Neuronal stem cell (in vitro differentiated cells): ENCODE results near the gene IQGAP1. TPM values are rescaled to one million over a fixed set of nuclear protein-coding genes. Genes with fewer than 3 reads are reported as not detected.

Experiments used
- DNase-seq: peaks from one replicate; pipeline ENCODE4 v3.0.0-alpha.2; 2013; ENCODE audit warnings: low spot score
- H2AFZ ChIP-seq: one replicate; pipeline ENCODE4 v1.6.1; 2013; ENCODE audit warnings: mild to moderate bottlenecking, low read length, inconsistent platforms
- H2AK5ac ChIP-seq: 2 replicates; pipeline ENCODE4 v1.6.1; 2013; ENCODE audit warnings: low read depth, mild to moderate bottlenecking, inconsistent platforms, low read length, moderate library complexity, mixed read lengths
- H2BK120ac ChIP-seq: 2 replicates; pipeline ENCODE4 v1.6.1; 2013; ENCODE audit warnings: low read depth, mild to moderate bottlenecking, inconsistent platforms, low read length, moderate library complexity, mixed read lengths
- H2BK12ac ChIP-seq: one replicate; pipeline ENCODE4 v1.6.1; 2013; ENCODE audit warnings: low read length, inconsistent platforms
- H2BK15ac ChIP-seq: 2 replicates; pipeline ENCODE4 v1.6.1; 2013; ENCODE audit warnings: mild to moderate bottlenecking, low read length, inconsistent platforms, mixed read lengths
- H2BK5ac ChIP-seq: one replicate; pipeline ENCODE4 v1.6.1; 2013; ENCODE audit warnings: inconsistent platforms, mild to moderate bottlenecking, low read length, moderate library complexity
- H3K14ac ChIP-seq: one replicate; pipeline ENCODE4 v1.6.1; 2013; ENCODE audit warnings: low read length, inconsistent platforms
- H3K18ac ChIP-seq: 2 replicates; pipeline ENCODE4 v1.6.1; 2013; ENCODE audit warnings: low read length, inconsistent platforms
- H3K23ac ChIP-seq: 2 replicates; pipeline ENCODE4 v1.6.1; 2013; ENCODE audit warnings: low read depth, mild to moderate bottlenecking, mixed read lengths, low read length, inconsistent platforms; ENCODE audit not compliant: poor library complexity
- H3K27ac ChIP-seq: replicated peaks from 3 replicates; pipeline ENCODE4 v1.5.1; 2013; ENCODE audit warnings: low read length, inconsistent platforms
- H3K27me3 ChIP-seq, 3 experiments: 2 replicates each; pipeline ENCODE4 v1.6.1; 2013; ENCODE audit warnings: low read length in 3 of 3, mild to moderate bottlenecking in 2 of 3, inconsistent platforms in 1 of 3, low read depth in 1 of 3, mixed read lengths in 1 of 3, moderate library complexity in 1 of 3; ENCODE audit not compliant: control insufficient read depth in 3 of 3, insufficient read depth in 3 of 3
- H3K36me3 ChIP-seq, 2 donors: replicated peaks in 1 of 2; 2 replicates each; pipeline ENCODE4 v1.6.1; 2013; ENCODE audit warnings: low read length in 2 of 2; ENCODE audit not compliant: control insufficient read depth in 2 of 2, insufficient read depth in 2 of 2
- H3K4ac ChIP-seq: 2 replicates; pipeline ENCODE4 v1.6.1; 2013; ENCODE audit warnings: inconsistent platforms, mild to moderate bottlenecking, low read length, moderate library complexity
- H3K4me1 ChIP-seq, 2 donors: 1 replicate in 1 of 2; 2 replicates in 1 of 2; pipeline ENCODE4 v1.6.1; 2013; ENCODE audit warnings: low read length in 2 of 2, low read depth in 1 of 2; ENCODE audit not compliant: control insufficient read depth in 2 of 2, insufficient read depth in 1 of 2
- H3K4me2 ChIP-seq: one replicate; pipeline ENCODE4 v1.6.1; 2013; ENCODE audit warnings: mild to moderate bottlenecking, low read length, inconsistent platforms; ENCODE audit not compliant: insufficient read depth, poor library complexity, severe bottlenecking
- H3K4me3 ChIP-seq, 2 donors: 2 replicates each; pipeline ENCODE4 v1.5.1; 2013; ENCODE audit warnings: low read length in 2 of 2, mild to moderate bottlenecking in 2 of 2, inconsistent platforms in 1 of 2, moderate library complexity in 1 of 2
- H3K79me1 ChIP-seq: one replicate; pipeline ENCODE4 v1.6.1; 2013; ENCODE audit warnings: low read depth, mild to moderate bottlenecking, inconsistent platforms, low read length, moderate library complexity
- H3K9ac ChIP-seq: one replicate; pipeline ENCODE4 v1.6.1; 2013; ENCODE audit warnings: mild to moderate bottlenecking, low read depth, low read length, inconsistent platforms; ENCODE audit not compliant: poor library complexity
- H3K9me3 ChIP-seq, 2 donors: replicated peaks in 1 of 2; 2 replicates each; pipeline versions ENCODE3 to v1.6.1; 2013; ENCODE audit warnings: low read length in 2 of 2, mild to moderate bottlenecking in 2 of 2, inconsistent platforms in 1 of 2, low read depth in 1 of 2, mixed read lengths in 1 of 2, moderate library complexity in 1 of 2; ENCODE audit not compliant: control insufficient read depth in 2 of 2, insufficient read depth in 1 of 2
- H4K8ac ChIP-seq: one replicate; pipeline ENCODE4 v1.6.1; 2013; ENCODE audit warnings: low read depth, mild to moderate bottlenecking, inconsistent platforms, low read length, moderate library complexity
- H4K91ac ChIP-seq: one replicate; pipeline ENCODE4 v1.6.1; 2013; ENCODE audit warnings: low read length, low read depth, mild to moderate bottlenecking, inconsistent platforms; ENCODE audit not compliant: poor library complexity
- WGBS, 2 donors: extraction: QIAGEN DNeasy Blood & Tissue Kit; methylation state at CpG; one replicate each; pipeline ENCODE4 v1.1.7; 2013; ENCODE audit warnings: missing lambda C conversion rate in 2 of 2, mixed read lengths in 1 of 2; ENCODE audit not compliant: insufficient read length in 2 of 2, insufficient replicate concordance in 1 of 2; ENCODE audit errors: extremely low coverage in 2 of 2; 5-methylcytosine and 5-hydroxymethylcytosine counted together
- polyA plus RNA-seq, 2 experiments: library from polyadenylated mRNA; stranded (reverse); fragments of 200-250 nt; gene quantifications; one replicate each; pipeline ENCODE4 v1.2.3, GENCODE V29; 2013

IQGAP1 gene
- polyA plus RNA-seq (2013, experiment 1 of 2) = 27.0 TPM
- polyA plus RNA-seq (2013, experiment 2 of 2) = 26.1 TPM

DNA sequence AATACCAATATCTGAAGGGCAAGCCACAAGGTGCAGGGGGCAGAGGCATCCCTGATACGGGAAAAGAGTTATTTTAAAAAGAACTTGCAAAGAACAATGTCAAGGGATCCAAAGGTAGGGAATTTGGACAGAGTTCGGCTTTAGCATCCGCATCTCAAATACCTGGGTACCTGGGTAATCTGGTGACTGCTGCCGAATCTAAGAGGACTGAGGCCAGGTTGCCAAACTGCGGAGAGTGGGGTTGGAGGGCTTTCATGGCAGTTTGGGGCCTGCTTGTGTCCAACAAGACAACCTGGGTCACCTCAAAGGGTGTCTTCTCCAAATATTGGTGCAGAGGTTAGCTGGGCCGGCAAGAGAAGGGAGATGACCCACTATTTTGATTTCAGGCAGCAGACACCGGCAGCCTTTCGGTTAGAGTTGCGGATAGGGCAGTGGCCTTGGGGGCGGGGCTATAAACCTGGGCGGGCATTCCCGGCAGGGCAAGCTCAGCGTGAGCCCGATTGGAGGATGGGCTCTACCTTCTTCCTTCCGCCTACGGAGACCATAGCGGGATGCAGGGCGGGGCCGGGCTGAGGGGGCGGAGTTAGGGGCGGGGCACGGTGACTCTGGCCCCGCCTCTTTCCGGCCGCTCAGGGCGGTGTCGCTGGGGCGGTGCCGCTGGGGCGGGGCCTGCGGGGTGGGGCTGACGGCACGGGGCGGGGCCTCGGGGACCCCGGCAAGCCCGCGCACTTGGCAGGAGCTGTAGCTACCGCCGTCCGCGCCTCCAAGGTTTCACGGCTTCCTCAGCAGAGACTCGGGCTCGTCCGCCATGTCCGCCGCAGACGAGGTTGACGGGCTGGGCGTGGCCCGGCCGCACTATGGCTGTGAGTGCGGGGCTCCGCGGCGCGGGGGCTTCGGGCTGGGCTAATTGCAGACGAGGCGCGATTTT lies at the start of gene IQGAP1:
IQGAP1 (plus strand) TSS at position 709 of the 928 bp plus-strand sequence; CDS start at position 809, 100 bp downstream.
- H3K79me1 ChIP-seq = peaks cover 2% of the 10 kb centered on the region
- H2BK15ac ChIP-seq = no peak within 1 kb of the TSS
- H2BK5ac ChIP-seq = peak within 1 kb of the TSS; percentile 83
- peak within 1 kb of the TSS; percentile 4 for H2BK12ac ChIP-seq
- no peak within 1 kb of the TSS for H2AK5ac ChIP-seq
- H3K4me1 ChIP-seq = peaks cover 0 to 4% of the 10 kb centered on the region in 2 donors
- no CpG with 5 or more reads among the region's 62 CpGs for WGBS, 2 donors
- H3K27ac ChIP-seq = peak within 1 kb of the TSS; percentile 76
- H3K4me3 ChIP-seq = peak within 1 kb of the TSS; percentile 91 to 95
- H3K23ac ChIP-seq = peak within 1 kb of the TSS; percentile 99
- no peak within 1 kb of the TSS for H3K4ac ChIP-seq
- H3K14ac ChIP-seq = peak within 1 kb of the TSS; percentile 71
- DNase-seq = peak; percentile 95
- no peak within 1 kb of the TSS for H4K91ac ChIP-seq
- H2BK120ac ChIP-seq = no peak within 1 kb of the TSS
- H3K9me3 ChIP-seq = no peaks in the 10 kb centered on the region
- peak within 1 kb of the TSS; percentile 65 for H4K8ac ChIP-seq
- peaks cover 0 to 25% of the 10 kb centered on the region in 2 donors for H3K36me3 ChIP-seq
- H3K27me3 ChIP-seq = no peaks in the 10 kb centered on the region
- H3K18ac ChIP-seq = peak within 1 kb of the TSS; percentile 94
- H3K4me2 ChIP-seq = peak within 1 kb of the TSS; percentile 80
- peak within 1 kb of the TSS; percentile 86 for H2AFZ ChIP-seq
- peak within 1 kb of the TSS; percentile 88 for H3K9ac ChIP-seq

DNA sequence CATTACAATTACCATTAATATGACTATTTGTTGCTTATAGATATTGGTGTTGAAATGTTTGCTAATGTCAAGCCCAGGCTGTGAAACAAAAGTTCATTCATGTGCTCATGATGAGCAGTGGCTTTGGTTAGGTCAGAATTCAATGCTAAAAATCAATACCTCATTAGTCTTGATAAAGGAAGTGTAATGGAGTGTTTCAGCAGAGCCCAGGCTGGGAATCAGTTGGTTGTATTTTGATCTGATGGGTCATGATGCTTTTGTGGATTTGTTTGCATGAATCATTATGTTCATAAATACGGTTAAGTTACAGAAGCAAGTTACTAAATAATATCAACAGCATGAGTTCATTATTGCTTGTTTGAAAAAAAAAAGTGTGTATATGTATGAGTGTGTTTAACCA lies 49.5 kb upstream of the IQGAP1 start:
- H4K91ac ChIP-seq = no peak overlapping the region
- H3K4me3 ChIP-seq = no peak overlapping the region
- no peak overlapping the region for H4K8ac ChIP-seq
- no peaks in the 10 kb centered on the region for H3K4me1 ChIP-seq
- H2BK15ac ChIP-seq = no peak overlapping the region
- no peaks in the 10 kb centered on the region for H3K36me3 ChIP-seq
- no peak overlapping the region for H2BK120ac ChIP-seq
- H3K4ac ChIP-seq = no peak overlapping the region
- no peak overlapping the region for H3K27ac ChIP-seq
- no peaks in the 10 kb centered on the region for H3K27me3 ChIP-seq
- no peak overlapping the region for H2AK5ac ChIP-seq
- WGBS, 2 donors = no CpG with 5 or more reads among the region's 1 CpG
- no peak overlapping the region for H3K14ac ChIP-seq
- no peak overlapping the region for H2BK12ac ChIP-seq
- no peak overlapping the region for H2BK5ac ChIP-seq
- H3K23ac ChIP-seq = no peak overlapping the region
- no peak for DNase-seq
- no peak overlapping the region for H2AFZ ChIP-seq
- H3K9me3 ChIP-seq = no peaks in the 10 kb centered on the region
- no peaks in the 10 kb centered on the region for H3K79me1 ChIP-seq
- no peak overlapping the region for H3K4me2 ChIP-seq
- no peak overlapping the region for H3K18ac ChIP-seq
- no peak overlapping the region for H3K9ac ChIP-seq

- Histone ChIP-seq H3K9me3 (no peaks in the 10 kb centered on the region), H2AK5ac (no peak overlapping the region), H3K79me1 (no peaks in the 10 kb centered on the region), H3K18ac (no peak overlapping the region), H3K14ac (no peak overlapping the region), H3K4me3 (no peak overlapping the region), H3K23ac (no peak overlapping the region), H2BK5ac (no peak overlapping the region), H3K4me1 (no peaks in the 10 kb centered on the region), H3K27ac (no peak overlapping the region), H3K9ac (no peak overlapping the region), H2BK12ac (no peak overlapping the region), H3K4ac (no peak overlapping the region), H3K4me2 (no peak overlapping the region), H4K8ac (no peak overlapping the region), H2BK120ac (no peak overlapping the region), H3K36me3 (no peaks in the 10 kb centered on the region), H4K91ac (no peak overlapping the region), H2AFZ (no peak overlapping the region), H2BK15ac (no peak overlapping the region), H3K27me3 (no peaks in the 10 kb centered on the region)
- DNase-seq = no peak
- no CpG with 5 or more reads among the region's 6 CpGs for WGBS, 2 donors
Observed at GRCh38 chr15:90340345-90340744, 47.7 kb upstream of the IQGAP1 start.

DNA sequence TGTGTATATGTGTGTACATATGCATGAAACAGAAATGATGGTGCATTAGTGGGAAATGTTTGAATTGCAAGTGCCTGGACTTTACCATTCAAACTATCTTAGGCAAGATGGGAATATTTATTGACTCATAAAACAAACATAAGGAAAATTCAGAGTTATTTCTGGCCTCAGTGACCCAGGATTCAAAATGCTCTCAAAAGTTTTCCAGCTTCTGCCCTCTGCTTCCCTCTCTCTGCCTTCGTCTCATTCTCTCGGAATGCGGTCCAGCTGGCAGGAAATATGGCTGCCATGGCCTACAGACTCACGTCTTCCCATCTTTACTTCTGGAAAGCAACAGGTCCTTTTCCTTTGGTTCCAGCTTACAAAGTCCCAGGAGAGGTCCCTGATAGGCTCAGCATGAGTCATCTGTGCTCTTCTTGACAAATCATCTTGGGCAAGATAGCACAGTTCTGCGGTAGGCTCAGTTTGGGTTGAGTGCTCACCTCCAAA lies 44.7 kb upstream of the IQGAP1 start:
- Histone ChIP-seq H3K23ac (no peak overlapping the region), H2BK12ac (no peak overlapping the region), H3K27me3 (no peaks in the 10 kb centered on the region)

More for the DNA sequence above, 44.7 kb upstream of the IQGAP1 start:
- H2BK5ac ChIP-seq = no peak overlapping the region
- no peak overlapping the region for H3K4me3 ChIP-seq
- no peak overlapping the region for H3K27ac ChIP-seq
- H3K14ac ChIP-seq = no peak overlapping the region
- H3K4ac ChIP-seq = no peak overlapping the region
- H2AK5ac ChIP-seq = no peak overlapping the region
- H4K91ac ChIP-seq = no peak overlapping the region
- no peaks in the 10 kb centered on the region for H3K79me1 ChIP-seq
- H3K9me3 ChIP-seq = no peaks in the 10 kb centered on the region
- no peak for DNase-seq
- no peak overlapping the region for H4K8ac ChIP-seq
- H3K9ac ChIP-seq = no peak overlapping the region
- no peak overlapping the region for H3K4me2 ChIP-seq
- H3K18ac ChIP-seq = no peak overlapping the region
- no CpG with 5 or more reads among the region's 5 CpGs for WGBS, 2 donors
- H2BK120ac ChIP-seq = no peak overlapping the region
- H2BK15ac ChIP-seq = no peak overlapping the region
- H3K4me1 ChIP-seq = no peaks in the 10 kb centered on the region
- no peak overlapping the region for H2AFZ ChIP-seq
- H3K36me3 ChIP-seq = no peaks in the 10 kb centered on the region
